Stimulated activated naive CD4-positive, alpha-beta T cell treated with Interleukin-2 at 50 U/mL for 16 hours (primary cell): ENCODE data around the gene OR2J3.
"Not testable (repeated sequence)": the region's sequence is repeated elsewhere in the genome, so short reads cannot be mapped to it uniquely, and the experiment has no call there.

Source experiments
- DNase-seq: peaks from one replicate; lab custom pipeline; 2025; lab: John Stamatoyannopoulos, UW

The OR2J3 gene

DNA sequence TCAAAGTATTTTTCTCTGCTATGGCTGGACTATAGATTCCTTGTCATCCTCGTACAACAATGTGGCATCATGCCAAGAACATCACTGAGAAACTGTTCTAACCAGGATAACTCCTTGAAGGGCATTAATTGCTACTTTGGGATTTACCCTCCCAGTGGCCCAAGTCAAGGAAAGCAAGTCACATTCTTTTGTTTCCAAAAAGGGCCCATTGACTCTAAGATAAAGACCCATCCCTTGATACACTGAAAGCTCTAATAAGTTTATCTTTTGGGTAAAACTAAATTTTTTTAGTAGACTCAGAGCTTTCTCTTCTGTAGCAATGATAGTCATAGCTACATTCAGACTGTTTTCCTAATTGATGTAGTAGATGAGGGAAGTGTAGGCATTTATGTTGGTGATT, at the start of gene OR2J3:
Gene OR2J3, plus strand, starts transcription at position 301 of the 400 bp plus-strand sequence. CDS start 3,833 bp downstream, outside the sequence.
- DNase-seq: no peak

DNA sequence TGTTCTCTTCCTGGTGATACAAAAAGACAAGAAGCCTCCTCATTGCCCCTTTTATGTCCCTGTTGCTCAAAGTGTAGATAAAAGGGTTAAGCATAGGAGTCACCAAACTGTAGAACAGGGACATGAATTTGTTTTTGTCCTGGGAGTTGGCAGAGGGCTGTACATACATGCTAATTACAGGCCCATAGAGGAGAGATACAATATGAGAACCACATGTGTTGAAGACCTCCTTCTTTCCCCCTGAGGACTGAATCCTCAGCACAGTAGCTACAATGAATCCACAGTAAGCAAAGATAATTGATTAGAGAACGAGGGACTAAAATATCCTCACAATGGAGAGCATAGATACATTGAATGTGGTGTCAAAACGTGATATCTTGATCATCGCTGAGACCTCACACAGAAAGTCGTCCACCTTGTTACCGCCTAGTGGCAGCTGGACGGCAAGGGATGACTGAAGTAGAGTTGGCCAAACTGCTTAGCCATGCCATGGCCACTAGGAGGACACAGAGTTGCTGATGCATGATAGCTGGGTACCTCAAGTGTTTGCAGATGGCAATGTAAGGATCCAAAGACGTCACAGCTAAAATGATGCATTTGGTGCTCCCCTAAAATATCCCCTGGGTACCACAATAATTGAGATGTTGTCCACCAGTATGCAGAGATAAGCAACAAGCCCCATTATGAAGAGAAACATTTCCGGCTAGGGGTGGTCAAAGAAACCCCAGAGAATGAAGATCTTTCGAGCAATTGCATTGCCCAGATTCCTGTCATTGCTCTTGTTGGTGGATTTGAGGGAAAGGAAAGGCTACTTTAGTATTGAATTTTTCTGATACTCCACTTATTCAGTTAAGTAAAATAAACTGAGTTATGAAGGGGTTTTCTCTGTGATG, 35.8 kb upstream of the OR2J3 start:
- no peak for DNase-seq

DNA sequence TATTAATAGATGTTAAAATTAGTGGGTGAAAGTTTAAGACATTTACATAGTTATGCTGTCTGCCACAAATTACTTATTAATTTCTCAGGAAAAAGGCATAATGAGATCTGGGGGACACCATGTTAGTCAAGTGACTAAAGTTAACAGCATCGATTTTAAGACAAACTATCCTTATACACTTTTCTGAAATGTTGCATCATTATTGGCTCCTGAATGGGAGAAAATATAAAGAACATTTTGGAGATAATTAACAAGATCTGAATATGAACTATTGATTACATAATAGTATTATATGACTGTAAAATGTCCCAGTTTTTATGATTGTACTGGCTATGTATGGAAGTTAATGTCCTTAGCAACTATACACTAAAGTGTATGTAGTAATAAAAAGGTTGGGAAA, 28.7 kb upstream of the OR2J3 start:
- DNase-seq: no peak

DNA sequence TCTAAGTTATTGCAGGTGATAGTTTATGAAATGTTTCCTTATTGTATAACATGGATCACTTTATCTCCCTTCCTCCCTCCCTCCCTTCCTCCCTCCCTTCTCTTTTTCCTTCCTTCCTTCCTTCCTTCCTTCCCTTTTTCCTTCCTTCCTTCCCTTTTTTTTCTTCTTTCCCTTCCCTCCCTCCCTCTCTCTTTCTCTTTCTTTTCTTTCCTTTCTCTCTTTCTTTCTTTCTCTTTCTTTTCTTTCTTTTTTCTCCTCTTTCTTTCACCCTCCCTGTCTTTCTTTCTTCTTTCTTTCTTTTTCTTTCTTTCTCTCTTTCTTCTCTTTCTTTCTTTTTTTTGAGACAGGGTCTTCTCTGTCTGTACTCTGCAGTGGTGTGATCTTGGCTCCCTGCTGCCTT, 26.5 kb upstream of the OR2J3 start:
- DNase-seq: no peak

DNA sequence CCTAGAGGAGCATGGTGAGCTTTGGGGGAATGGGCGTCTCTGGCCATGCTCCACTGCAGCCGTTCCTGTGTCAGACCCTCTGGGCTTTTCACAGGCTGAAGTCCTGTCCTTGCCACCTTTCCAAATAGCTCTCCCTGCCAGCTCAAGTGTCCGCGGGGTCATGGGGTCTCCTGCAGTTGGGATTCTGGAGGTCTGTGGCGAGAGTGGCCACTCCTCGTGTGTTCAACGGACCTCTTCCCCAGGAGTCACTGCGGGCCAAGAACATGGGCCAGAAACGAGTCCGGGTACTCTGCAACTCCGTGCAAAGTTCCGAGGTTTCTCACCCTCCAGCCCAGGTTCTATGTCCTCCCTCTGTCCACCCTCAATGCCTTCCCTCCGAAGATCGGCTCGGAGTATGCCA, 25.4 kb upstream of the OR2J3 start:
- no peak for DNase-seq

DNA sequence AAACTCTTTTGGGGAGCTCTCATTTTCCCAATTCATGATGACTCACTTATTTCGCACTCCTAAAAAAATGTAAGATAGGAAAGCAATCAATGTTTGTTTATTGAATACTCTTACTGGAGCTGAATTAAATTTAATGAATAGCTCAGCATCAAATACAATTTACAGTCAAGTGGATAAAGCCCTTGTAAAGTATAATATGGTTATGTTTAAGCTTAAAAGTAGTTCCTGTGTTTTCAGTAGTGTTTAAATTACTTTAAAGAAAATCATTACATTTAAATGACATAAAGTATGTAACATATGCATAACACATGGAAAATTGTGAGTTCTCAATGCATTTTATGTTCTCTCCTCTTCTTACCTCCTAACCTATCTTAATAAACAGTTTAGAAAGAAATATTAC, 20.6 kb upstream of the OR2J3 start, which contains the start of gene OR2B3:
Gene OR2B3, minus strand, starts transcription at position 101 of the 400 bp plus-strand sequence. Its CDS starts 65 bp downstream, at position 36.
- no peak for DNase-seq

DNA sequence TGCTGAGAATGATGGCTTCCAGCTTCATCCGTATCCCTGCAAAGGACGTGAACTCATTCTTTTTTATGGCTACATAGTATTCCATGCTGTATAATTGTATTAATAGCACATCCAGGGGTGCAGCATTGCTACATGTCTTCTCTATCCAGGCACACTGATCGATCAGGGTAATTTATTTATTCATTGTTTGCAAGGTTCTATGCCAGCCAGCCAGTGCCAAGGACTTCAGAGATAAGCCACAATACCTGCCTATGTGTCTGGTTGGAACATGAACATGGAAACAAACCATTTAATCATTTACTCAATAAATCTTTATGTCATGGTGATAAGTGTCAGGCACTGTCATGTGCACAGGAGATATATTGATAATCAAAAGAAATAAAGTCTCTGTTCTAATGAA, 14.9 kb upstream of the OR2J3 start:
- no peak for DNase-seq

DNA sequence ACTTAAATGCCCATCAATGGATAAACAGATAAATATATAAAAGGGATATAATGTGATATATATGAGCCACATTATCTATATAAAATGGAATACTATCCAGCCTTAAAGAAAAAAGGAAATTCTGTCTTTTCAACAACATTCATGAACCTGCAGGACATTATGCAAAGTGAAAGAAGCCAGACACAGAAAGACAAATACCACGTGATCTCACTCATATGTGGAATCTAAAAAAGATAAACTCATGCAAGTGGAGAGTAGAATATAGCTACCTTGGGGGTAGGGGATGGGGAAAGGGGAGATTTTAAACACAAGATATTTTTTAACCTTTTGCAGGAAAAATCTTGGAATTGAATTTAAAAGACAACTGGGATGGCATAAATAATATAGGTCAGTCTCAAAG, 10.1 kb upstream of the OR2J3 start:
- no peak for DNase-seq

DNA sequence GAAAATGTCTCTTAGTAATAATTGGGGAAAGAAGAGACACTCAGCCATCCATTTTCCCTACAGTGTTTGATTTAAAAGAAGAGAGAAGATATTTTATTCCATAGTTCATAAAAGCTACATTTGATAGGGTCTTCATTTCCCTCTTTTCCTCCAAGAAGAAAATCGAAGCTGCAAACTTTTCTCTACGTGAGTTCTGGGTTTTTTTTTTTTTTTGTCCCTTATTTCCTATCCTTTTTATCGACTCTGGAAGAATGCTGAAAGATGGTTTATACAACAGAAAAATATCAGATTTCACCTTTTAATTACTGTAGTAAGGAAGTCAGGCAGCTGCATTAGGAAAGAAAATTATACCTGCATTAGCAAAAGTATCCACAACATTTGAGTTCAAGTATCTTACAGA, 8.7 kb upstream of the OR2J3 start, which contains the start of gene OR2J1:
Gene OR2J1, plus strand, starts transcription at position 301 of the 400 bp plus-strand sequence. CDS start 1,453 bp downstream, outside the sequence.
- DNase-seq: no peak

DNA sequence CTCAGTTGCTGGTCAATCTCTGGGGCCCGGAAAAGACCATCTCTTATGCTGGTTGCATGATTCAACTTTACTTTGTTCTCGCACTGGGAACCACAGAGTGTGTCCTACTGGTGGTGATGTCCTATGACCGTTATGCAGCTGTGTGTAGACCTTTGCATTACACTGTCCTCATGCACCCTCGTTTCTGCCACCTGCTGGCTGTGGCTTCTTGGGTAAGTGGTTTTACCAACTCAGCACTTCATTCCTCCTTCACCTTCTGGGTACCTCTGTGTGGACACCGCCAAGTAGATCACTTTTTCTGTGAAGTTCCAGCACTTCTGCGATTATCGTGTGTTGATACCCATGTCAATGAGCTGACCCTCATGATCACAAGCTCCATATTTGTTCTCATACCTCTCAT, 4.3 kb downstream of the OR2J3 start:
- no peak for DNase-seq

DNA sequence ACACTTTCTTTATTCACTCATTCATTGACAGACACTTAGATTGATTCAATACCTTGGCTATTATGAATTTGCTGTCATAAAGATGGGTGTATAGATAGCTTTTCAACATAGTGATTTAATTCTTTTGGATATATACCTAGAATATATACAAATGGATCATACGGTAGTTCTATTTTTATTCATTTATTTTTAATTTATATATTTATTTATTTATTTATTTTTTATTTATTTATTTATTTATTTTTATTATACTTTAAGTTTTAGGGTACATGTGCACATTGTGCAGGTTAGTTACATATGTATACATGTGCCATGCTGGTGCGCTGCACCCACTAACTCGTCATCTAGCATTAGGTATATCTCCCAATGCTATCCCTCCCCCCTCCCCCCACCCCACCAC, 7.1 kb downstream of the OR2J3 start:
- DNase-seq: not testable (repeated sequence)

DNA sequence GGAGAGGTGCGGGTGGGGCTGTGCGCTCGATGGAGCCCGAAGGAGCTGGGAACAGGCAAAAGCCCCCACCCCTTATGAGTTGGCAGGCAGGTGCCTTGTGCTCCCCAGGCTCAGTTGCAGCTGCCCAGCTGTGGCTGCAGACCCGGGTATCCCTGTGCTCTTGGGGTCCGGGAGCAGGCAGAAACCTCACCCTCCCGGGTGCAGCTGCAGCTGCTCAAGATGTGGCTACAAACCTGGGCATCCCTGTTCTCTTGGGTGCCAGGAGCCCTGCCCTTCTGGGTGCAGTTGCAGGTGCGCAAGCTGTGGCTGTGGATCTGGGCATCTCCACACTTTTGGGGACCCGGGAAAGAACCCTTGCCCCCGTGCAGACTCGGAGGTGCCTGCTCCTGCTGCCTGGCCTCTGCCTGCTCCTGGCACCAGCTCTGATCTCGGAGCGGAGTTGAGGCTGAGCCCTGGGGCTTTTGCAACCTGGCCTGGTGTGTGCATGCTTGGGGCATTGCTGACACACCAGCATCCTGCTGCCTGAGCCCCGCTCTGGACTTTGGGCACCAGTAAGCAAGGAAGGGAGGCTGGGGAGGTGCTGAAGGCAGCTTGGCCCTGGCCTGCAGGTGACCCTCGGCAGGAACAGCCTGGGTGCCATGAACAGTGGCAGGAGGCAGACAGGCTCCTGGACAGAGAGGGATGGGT, 21.6 kb downstream of the OR2J3 start:
- DNase-seq: no peak

DNA sequence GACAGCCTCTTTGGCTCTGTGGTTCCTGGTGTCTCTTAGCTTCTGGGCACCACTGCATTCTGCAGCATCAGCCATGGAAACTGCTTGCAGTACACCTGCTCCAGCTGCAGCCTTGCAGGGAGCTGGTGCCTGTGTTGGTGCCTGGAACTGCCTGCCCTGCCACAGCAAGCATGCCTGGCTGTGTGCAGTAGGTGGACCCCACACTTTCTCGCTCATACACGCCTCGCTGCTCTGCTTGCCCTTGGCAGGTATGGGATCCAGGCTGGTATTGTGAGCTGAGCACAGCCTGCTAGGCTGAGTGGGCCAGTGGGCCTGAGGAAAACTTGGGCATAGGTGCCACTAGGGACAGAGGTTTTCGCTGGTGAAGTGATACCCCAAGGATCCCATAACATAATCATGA, 22.8 kb downstream of the OR2J3 start:
- no peak for DNase-seq

DNA sequence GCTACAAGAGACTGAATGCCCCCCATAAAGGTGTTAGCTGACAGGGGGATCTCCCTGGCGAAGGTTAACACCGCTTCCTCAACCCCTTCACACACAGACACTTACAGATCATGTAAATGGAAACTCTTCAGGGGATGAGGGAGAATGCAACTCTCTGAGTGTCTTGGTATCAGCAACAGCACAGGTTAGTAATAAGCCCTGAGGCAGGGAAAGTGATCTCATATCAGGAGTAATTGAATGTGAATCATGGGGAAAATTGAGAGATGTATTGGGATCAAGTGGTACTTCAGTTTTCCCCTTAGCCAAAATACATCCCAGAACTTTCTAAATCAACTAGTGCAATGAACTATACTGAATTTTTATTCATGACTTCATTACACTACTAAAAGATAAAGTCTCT, 23.8 kb downstream of the OR2J3 start:
- no peak for DNase-seq

DNA sequence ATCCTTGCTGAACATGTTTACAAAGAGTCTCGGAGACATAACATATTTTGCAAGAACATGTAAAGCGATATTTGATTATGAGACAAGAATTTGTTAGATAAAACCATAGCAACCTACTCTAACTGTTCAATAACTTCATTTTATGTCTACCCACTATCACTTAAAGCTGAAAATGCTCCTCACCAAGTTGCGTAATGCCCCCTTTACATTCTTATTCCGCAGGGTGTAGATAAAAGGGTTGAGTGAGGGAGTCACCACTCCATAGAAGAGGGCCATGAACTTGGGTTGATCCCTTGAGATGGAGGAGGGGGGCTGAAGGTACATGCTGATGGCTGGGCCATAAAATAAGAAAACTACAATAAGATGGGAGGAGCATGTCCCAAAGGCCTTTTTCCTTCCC, 29.9 kb downstream of the OR2J3 start:
- DNase-seq: no peak

DNA sequence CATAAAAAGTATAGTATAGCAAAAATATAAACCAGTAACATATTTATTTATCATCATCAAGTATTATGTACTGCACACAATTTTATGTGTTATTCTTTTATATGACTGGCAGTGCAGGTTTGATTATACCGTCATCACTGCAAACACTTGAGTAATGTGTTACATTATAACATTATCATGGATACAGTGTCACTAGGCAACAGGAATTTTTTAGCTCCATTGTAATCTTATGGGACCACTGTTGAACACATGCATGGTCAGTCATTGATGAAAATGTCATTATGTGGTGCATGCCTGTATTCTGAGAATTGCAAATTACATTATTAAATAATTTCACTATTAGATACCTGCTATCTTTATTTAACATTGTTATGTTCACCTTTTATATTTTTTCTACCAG, 33.7 kb downstream of the OR2J3 start:
- DNase-seq: no peak

DNA sequence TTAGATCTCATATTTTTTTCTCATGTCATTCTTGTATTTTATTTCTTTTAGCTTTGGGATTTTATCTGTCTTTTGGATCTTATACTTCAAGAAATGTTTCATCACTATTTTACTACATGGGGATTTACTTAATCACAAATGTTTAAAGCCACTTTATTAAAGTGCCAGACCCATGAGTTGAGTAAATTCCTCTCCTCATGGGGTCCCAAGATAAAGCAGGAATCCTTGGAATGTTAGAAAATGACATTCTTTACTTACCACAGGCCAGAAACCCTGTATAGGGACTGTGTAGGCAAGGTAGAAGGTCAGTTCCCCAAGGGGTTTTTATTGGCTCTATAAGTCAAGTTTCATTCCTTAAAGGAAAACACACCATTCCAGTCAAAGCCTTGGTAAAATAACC, 34.5 kb downstream of the OR2J3 start:
- no peak for DNase-seq

DNA sequence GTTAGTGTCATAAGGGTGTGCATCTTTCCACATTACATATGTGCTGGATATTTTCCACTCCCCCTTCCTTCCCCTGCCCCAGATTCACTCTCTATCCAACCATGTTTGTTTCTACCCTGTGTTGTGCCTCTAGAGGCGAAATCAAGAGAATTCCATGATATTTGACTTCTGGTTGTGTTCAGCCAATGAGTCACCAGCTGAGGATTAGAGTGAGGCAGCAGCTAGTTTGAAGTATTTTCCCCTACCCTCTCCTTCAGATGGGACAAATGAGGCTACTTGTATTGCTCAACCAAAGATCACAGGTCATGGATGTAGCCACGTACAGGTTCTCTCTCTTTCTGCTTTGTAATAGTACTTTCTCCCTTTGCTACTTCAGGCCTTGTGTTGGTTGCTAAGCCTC, 38.3 kb downstream of the OR2J3 start:
- no peak for DNase-seq

DNA sequence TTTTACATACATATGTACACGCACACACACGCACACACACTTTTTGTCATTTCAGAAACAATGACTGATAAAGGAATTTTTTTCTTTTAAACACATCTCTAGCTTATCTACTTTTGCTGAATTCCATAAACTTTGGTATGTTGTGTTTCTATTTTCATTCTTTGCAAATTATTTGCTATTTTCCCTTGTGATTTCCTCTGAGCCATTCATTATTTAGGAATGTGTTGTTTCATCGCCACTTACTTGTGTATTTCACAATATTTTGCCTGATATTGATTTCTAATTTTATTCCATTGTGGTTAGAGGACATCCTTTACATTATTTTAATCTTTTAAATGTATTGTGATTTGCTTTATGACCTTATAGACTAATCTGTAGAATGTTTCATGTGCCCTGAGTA, 39.2 kb downstream of the OR2J3 start:
- DNase-seq: no peak

DNA sequence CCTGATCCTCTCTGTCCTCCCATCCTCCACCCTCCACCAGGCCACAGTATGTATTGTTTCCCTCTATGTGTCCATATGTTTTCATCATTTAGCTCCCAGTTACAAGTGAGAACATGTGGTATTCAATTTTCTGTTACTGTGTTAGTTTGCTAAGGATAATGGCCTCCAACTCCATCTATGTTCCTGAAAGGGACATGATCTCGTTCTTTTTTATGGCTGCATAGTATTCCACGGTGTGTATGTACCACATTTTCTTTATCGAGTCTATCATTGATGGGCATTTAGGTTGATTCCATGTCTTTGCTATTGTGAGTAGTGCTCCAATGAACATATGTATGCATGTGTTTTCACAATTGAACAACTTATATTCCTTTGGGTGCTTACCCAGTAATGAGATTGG, 41.6 kb downstream of the OR2J3 start:
- not testable (repeated sequence) for DNase-seq

DNA sequence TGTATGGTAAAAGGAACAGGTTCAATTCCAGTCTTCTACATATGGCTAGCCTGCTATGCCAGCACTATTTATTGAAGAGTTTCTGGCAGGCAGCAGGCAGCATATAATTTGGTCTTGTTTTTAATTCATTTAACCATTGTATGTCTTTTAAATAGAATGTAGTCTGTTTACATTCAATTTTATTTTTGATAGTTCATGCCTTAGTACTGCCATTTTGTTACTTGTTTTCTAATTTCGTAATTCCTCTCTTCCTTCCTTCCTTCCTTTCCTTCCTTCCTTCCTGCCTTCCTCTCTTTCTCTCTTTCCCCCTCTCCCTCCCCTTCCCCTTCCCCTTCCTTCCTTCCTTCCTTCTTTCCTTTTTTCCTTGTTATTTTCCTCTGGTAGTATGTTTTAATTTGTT, 45.2 kb downstream of the OR2J3 start:
- no peak for DNase-seq

DNA sequence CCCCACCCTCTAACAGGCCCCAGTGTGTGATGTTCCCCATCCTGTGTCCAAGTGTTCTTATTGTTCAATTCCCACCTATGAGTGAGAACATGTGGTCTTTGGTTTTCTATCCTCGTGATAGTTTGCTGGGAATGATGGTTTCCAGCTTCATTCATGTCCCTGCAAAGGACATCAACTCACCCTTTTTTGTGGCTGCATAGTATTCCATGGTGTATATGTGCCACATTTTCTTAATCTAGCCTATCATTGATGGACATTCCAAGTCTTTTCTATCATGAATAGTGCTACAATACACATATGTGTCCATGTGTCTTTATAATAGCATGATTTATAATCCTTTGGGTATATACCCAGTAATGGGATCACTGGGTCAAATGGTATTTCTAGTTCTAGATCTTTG, 47.3 kb downstream of the OR2J3 start:
- DNase-seq: not testable (repeated sequence)

DNA sequence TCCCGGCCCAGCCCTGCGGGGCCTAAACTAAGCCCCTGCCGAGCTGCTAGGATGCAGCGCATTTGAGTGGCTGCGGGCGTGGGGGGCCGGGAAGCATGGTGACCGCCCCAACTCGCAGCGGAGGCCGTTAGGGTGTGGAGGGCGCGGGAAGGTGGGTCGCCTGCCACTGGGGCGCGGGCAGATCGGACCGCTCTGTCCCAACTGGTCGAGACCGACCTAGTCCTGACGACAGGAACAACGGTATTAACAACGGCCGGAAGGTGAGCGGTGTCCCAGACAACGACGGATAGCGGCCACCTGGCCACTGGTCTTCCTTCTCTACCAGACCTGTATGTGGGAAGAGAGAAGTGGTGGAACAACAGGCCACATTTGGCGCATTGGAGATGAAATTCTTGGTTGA, 52.1 kb downstream of the OR2J3 start:
- DNase-seq: not testable (repeated sequence)
